GM12878 (cell line): ENCODE data around the gene ERC2.

Experiments
- EP300 ChIP-seq, 2 experiments: fragments of 150-350 bp in 1 of 2; IDR thresholded peaks; 2 replicates each; pipeline ENCODE4 v1.6.1; 2011 to 2012; ENCODE audit warnings: low read depth in 2 of 2, low read length in 2 of 2, borderline replicate concordance in 1 of 2, improper control_type of control experiment in 1 of 2, inconsistent platforms in 1 of 2; ENCODE audit not compliant: control insufficient read depth in 1 of 2
- EZH2 ChIP-seq: IDR thresholded peaks from 2 replicates; pipeline ENCODE4 v1.6.1; 2012; ENCODE audit warnings: low read depth, mild to moderate bottlenecking, control low read depth, inconsistent platforms, low read length, borderline replicate concordance; ENCODE audit not compliant: control insufficient read depth
- GABPA ChIP-seq: IDR thresholded peaks from 2 replicates; pipeline ENCODE4 v1.6.1; 2014; ENCODE audit warnings: antibody characterized with exemption, low read depth, mild to moderate bottlenecking, inconsistent platforms
- JUNB ChIP-seq: IDR thresholded peaks from 2 replicates; pipeline ENCODE4 v1.6.1; 2016; ENCODE audit warnings: antibody characterized with exemption, mild to moderate bottlenecking
- JUND ChIP-seq: IDR thresholded peaks from 2 replicates; pipeline ENCODE4 v1.6.1; 2012; ENCODE audit warnings: low read depth, mild to moderate bottlenecking, low read length, improper control_type of control experiment, moderate library complexity
- POLR2A ChIP-seq: IDR thresholded peaks from 2 replicates; pipeline ENCODE4 v1.6.1; 2011; ENCODE audit warnings: low read depth, mild to moderate bottlenecking, low read length
- RAD21 ChIP-seq: IDR thresholded peaks from 2 replicates; pipeline ENCODE4 v1.6.1; 2011; ENCODE audit warnings: mild to moderate bottlenecking, low read depth, low read length, moderate library complexity; ENCODE audit not compliant: insufficient read depth
- SREBF2 ChIP-seq: IDR thresholded peaks from 2 replicates; pipeline ENCODE4 v1.6.1; 2012; ENCODE audit warnings: mild to moderate bottlenecking, low read length
- TF ChIP-seq, protein P1 (sequence below): fragments of 450-650 bp; IDR thresholded peaks from 2 replicates; pipeline ENCODE4 v1.6.1; 2017; ENCODE audit warnings: borderline replicate concordance
- TF ChIP-seq, protein P2 (sequence below): IDR thresholded peaks from 2 replicates; pipeline ENCODE4 v1.6.1; 2011; ENCODE audit warnings: low read depth, low read length, improper control_type of control experiment, borderline replicate concordance
- TF ChIP-seq, protein P3 (sequence below), 3 experiments: IDR thresholded peaks in 2 of 3; conservative IDR thresholded peaks in 1 of 3; 2 replicates each; pipeline ENCODE4 v1.5.1; 2011; ENCODE audit warnings: low read depth in 3 of 3, low read length in 3 of 3, mild to moderate bottlenecking in 3 of 3, control low read depth in 2 of 3, moderate library complexity in 2 of 3, inconsistent platforms in 1 of 3, mixed read lengths in 1 of 3; ENCODE audit not compliant: control insufficient read depth in 2 of 3, insufficient read depth in 1 of 3; ENCODE audit errors: extremely low read depth in 1 of 3
- TF ChIP-seq, protein P4 (sequence below): fragments of 450-650 bp; formaldehyde crosslinking; IDR thresholded peaks from 2 replicates; pipeline ENCODE4 v1.4.0; 2020; ENCODE audit warnings: mild to moderate bottlenecking, moderate library complexity

DNA sequence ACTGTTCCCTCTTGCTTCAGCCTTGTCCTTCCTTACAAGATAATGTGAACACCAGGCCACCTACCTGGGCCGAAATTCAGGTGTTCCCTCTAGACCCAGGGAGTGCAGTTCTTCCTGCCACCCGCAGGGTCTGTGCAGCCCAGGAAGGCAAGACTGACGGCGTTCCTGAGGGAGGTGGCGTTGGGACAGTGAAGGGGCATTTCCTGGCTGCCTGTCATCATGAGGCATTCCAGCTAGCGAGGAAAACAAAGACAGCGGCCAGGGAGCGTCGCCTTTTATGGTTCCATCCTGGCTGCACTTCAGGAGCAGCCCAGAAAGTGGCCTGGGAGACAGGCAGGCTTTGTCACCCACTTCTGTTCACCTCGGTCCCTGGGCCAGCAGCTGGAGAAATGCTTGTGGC lies 896.4 kb downstream of the ERC2 start:
- TF ChIP-seq, protein P1, sequence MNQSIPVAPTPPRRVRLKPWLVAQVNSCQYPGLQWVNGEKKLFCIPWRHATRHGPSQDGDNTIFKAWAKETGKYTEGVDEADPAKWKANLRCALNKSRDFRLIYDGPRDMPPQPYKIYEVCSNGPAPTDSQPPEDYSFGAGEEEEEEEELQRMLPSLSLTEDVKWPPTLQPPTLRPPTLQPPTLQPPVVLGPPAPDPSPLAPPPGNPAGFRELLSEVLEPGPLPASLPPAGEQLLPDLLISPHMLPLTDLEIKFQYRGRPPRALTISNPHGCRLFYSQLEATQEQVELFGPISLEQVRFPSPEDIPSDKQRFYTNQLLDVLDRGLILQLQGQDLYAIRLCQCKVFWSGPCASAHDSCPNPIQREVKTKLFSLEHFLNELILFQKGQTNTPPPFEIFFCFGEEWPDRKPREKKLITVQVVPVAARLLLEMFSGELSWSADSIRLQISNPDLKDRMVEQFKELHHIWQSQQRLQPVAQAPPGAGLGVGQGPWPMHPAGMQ = no peak
- TF ChIP-seq, protein P2, sequence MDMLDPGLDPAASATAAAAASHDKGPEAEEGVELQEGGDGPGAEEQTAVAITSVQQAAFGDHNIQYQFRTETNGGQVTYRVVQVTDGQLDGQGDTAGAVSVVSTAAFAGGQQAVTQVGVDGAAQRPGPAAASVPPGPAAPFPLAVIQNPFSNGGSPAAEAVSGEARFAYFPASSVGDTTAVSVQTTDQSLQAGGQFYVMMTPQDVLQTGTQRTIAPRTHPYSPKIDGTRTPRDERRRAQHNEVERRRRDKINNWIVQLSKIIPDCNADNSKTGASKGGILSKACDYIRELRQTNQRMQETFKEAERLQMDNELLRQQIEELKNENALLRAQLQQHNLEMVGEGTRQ = no peak
- TF ChIP-seq EZH2 (no peak), POLR2A (no peak), RAD21 (no peak), EP300 (IDR thresholded peaks at IDR 0.05; ENCODE audit: borderline replicate concordance in 1 of 2, control insufficient read depth in 1 of 2, low read depth in 2 of 2, low read length in 2 of 2) (no peak), SREBF2 (no peak), JUNB (no peak), GABPA (no peak), JUND (no peak)
- TF ChIP-seq, protein P3, sequence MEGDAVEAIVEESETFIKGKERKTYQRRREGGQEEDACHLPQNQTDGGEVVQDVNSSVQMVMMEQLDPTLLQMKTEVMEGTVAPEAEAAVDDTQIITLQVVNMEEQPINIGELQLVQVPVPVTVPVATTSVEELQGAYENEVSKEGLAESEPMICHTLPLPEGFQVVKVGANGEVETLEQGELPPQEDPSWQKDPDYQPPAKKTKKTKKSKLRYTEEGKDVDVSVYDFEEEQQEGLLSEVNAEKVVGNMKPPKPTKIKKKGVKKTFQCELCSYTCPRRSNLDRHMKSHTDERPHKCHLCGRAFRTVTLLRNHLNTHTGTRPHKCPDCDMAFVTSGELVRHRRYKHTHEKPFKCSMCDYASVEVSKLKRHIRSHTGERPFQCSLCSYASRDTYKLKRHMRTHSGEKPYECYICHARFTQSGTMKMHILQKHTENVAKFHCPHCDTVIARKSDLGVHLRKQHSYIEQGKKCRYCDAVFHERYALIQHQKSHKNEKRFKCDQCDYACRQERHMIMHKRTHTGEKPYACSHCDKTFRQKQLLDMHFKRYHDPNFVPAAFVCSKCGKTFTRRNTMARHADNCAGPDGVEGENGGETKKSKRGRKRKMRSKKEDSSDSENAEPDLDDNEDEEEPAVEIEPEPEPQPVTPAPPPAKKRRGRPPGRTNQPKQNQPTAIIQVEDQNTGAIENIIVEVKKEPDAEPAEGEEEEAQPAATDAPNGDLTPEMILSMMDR (IDR thresholded peaks at IDR 0.05 in 2 of 3, conservative IDR thresholded peaks at IDR 0.05 in 1 of 3; ENCODE audit: control insufficient read depth in 2 of 3, extremely low read depth in 1 of 3, insufficient read depth in 1 of 3, low read depth in 3 of 3, low read length in 3 of 3) = no peak
- TF ChIP-seq, protein P4, sequence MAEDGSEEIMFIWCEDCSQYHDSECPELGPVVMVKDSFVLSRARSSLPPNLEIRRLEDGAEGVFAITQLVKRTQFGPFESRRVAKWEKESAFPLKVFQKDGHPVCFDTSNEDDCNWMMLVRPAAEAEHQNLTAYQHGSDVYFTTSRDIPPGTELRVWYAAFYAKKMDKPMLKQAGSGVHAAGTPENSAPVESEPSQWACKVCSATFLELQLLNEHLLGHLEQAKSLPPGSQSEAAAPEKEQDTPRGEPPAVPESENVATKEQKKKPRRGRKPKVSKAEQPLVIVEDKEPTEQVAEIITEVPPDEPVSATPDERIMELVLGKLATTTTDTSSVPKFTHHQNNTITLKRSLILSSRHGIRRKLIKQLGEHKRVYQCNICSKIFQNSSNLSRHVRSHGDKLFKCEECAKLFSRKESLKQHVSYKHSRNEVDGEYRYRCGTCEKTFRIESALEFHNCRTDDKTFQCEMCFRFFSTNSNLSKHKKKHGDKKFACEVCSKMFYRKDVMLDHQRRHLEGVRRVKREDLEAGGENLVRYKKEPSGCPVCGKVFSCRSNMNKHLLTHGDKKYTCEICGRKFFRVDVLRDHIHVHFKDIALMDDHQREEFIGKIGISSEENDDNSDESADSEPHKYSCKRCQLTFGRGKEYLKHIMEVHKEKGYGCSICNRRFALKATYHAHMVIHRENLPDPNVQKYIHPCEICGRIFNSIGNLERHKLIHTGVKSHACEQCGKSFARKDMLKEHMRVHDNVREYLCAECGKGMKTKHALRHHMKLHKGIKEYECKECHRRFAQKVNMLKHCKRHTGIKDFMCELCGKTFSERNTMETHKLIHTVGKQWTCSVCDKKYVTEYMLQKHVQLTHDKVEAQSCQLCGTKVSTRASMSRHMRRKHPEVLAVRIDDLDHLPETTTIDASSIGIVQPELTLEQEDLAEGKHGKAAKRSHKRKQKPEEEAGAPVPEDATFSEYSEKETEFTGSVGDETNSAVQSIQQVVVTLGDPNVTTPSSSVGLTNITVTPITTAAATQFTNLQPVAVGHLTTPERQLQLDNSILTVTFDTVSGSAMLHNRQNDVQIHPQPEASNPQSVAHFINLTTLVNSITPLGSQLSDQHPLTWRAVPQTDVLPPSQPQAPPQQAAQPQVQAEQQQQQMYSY = no peak
